HG03064 (cell line): Measurements from ENCODE around the gene DACH1.

Source experiments
- ATAC-seq: cut with Tn5 transposase; IDR thresholded peaks from one replicate; pipeline ENCODE4 v1.9.1; 2021; ENCODE audit warnings: low read depth; ENCODE audit not compliant: unreplicated experiment

The DACH1 gene

DNA sequence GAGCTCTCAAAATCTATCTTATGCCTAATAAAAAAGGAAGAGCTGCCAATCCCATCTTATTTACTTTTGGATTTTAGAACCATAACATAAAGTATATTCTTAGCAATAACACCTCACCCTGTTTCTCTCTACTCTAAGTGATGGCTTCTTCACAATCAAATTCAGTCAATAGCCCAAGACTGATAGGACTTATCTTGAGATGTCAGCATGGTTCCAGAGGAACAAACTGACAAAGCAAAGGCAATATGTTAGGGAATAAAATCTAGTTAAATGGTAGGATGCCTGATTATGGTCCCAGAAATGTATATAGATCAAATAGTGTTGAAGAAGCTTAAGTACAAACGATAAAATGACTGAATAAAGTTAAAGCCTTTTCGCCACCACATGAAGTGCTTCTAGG is 36.3 kb downstream of the DACH1 start:
- no peak for ATAC-seq

DNA sequence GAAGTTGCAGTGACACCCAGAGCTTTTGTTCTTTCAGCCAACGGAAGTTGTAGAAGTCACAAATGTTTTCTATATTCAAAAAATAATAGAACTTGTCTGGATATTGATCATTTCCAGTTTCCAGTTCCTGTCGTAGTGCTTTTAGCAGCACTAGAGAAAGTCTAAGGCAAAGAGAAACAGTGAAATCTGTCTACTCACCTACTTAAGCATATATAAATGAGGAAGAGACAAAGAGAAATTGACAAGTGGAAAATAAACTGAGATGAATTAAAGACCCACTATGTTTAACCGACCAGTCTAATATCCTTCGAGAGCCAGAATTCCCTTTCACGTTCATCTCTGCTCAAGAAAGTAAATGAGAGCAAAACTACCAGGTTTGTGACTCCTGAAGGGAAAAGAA is 36.7 kb downstream of the DACH1 start:
- no peak for ATAC-seq

GRCh38 chr13:71829547-71829946 is 37.5 kb downstream of the DACH1 start:
- ATAC-seq: no peak

- no peak for ATAC-seq
These were observed 38.4 kb downstream of the DACH1 start for GRCh38 chr13:71828564-71828963.

DNA sequence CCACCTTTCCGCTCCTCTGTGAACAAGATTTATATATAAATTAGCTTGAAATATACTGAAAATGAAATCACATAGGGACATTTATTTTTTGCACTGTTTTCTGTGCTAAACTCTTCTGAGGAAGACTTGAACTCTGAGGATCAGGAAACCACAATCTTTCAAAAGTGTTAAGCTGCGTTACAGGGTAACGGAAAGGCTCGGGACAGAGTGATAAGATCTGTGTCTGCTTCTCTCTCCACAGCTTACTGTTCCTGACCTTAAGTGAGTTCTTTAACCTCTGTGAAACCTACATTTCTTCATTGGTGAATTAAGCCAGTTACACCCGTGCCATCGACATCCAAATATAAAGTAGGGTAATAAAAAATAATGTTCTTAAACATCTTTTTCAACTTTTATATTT is 38.9 kb downstream of the DACH1 start:
- ATAC-seq: no peak

DNA sequence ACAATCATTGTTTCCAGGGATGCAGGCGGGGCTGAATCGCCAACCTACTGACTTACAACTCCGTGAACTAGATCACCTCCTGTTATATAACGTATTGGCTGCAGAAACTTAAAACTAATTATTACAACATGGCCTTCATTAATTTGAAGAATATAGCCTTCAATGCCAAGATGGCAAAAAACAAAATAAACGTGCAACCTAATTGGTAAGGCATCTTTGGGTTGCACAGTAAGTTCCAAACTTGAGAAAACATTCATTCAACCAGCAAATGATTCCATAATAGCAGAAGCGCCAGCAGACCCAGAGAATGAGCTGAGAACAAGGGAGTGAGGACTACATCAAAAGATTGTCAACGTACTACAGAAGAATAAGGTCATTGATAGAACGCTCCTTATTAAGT is 39.8 kb downstream of the DACH1 start:
- no peak for ATAC-seq

- no peak for ATAC-seq
These were observed 46.3 kb downstream of the DACH1 start for GRCh38 chr13:71820699-71821098.

DNA sequence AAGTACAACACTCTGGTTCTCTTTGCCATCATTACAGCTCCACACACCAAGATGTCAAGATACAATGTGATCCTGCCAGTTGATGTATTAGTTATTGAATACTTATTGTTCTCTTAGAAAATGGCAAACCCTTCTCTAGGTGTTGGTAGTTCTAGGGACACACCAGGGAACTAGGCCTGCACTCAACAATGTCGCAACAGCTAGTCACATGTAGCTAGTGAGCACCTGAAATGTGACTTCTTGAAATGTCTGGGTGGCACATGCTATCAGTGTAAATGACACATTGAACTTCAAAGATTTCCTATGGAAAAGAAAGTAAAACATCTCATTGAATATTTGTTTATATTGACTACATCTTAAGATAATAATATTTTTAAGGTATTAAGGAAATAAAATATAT is 49.7 kb downstream of the DACH1 start:
- no peak for ATAC-seq

GRCh38 chr13:71814806-71815360 is 52.1 kb downstream of the DACH1 start:
- ATAC-seq: no peak

DNA sequence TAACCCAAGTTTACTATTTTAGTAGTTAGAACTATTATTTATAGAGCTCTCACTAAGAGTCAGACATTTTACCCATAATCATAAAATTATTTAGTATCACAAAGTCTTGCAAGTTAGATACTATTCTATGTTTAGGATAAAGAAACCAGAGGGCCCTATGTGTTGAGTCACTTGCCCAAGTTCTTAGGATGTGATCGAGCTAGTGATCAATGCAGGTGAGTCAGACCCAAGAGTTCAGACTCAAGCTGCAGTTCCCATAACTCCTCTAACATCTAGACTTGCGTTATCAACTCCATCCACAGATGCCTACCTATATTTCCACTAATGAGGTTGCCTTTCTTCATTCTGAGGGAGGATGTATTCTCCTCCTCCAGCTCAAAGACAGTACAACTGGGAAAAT is 53.8 kb downstream of the DACH1 start:
- no peak for ATAC-seq

GRCh38 chr13:71811344-71811743 is 55.7 kb downstream of the DACH1 start:
- ATAC-seq: no peak

- ATAC-seq: no peak
These were observed 58.3 kb downstream of the DACH1 start for GRCh38 chr13:71808708-71809107.

DNA sequence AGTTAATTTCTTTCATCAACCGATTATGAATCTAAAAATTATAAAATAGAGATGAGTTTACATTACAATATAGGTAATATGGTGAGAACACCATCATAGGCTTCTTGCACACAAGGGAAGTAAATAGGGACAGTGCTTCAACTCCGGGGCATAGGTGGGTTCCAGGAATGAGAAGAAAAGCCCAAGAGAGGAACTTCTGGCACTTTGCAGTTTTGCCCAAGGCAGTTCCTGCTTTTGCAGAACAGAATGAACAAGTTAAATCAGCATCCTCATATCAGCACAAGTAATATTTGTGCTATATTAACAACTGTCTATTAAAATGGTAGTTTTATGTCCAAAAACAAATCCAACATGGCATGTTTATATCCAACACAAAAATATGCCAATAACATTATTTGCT is 60.1 kb downstream of the DACH1 start:
- no peak for ATAC-seq

DNA sequence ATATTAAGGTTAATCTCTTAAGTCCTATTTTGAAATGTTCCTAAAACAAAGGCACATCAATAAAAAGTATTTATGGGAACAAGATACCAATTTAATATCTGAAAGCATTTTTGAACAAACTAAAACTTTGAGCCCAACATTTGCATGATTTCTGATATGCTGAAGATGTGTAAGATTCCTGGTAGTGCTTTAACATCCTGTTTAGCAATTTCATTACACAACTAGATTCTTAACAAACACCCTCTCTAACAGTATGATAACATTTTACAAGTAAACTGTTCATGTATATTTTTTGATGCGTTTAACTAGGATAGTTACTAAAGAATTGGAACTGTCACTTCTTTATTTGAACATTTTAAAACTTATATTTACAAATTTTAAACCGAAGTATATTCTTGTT is 63.9 kb downstream of the DACH1 start:
- no peak for ATAC-seq

GRCh38 chr13:71801781-71802180 is 65.2 kb downstream of the DACH1 start:
- ATAC-seq: no peak

DNA sequence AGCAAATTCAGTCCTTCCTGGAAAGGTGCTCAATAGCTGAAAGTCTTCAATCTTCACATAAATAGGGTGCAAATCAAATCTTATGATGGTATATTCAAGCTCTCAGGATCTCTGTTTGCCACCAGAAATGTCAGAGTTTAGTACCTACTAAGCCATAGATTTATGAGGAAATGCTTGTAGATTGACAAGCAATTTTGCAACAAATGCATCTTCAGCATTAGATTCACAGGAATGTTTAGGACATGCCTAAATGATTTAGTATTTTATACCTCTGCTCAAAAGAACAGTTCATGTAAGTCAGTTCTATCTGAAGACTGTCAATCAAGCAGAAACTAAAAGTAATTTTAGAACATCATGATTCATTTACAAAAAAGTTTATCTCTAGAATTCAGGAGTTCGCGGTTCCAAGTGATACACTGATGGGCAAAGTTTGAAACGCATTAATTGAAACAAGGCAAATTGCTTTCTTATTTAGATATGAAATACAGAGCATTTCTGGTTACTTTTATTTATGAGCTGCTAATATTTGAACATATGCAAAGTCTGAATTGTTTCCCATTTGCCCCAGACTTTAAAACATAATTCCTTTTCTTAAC is 65.7 kb downstream of the DACH1 start:
- ATAC-seq: no peak

DNA sequence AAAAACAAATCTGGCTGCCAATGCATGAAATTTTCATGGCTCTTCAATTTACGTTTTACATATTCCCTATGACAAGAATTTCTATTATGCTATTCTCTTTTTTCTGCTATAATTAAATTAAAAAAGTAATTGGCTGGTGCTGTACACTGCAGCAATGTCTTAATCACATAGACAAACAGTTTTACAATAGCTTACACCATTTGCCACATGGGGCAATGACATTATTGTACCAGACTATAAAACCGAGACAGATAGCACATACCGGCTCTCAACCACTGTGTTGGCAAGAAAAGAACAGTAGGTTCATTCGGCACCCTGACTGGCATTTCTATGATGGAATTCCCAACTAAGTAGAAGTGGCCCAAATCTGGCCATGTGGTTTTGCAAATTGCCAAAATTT is 67.7 kb downstream of the DACH1 start:
- ATAC-seq: no peak

DNA sequence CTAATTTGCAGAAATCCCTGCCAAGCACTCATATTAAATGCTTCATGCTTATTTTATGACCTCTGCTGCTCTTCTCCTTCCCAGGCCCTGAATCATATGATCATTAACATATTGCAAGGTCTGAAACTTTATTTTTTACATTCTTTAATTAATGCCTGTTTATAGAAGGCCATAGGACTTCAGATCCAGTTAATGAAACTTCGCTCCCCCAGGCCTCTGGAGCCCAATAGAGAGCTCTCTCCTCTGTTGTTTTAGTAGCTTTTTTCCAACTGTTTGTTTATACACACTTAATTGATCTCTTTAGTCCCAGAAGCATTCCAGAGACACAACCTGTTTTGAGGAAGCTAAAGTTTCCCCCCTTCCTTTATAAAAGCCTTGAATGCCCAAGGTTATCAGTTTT is 68.3 kb downstream of the DACH1 start:
- ATAC-seq: no peak

DNA sequence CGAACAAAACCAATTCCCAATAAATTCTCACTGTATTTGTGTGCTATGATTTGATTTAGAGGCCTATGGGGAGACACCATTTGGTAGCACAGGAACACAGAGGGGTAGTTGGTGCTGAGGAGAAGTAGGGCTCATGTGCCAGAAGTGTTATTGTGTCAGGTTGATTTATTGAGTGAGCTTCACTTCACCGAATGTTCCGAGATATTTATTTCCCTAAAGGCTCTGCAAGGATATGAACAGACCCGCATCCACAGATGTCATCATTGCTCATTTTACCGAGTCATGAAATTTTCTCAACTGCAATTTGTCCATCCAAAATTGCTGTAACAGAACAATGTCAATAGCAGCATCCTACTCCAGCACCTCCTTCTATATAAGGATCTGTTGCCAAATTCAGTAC is 69.5 kb downstream of the DACH1 start:
- no peak for ATAC-seq

- ATAC-seq: no peak
These were observed 77.2 kb downstream of the DACH1 start for GRCh38 chr13:71789693-71790329.

DNA sequence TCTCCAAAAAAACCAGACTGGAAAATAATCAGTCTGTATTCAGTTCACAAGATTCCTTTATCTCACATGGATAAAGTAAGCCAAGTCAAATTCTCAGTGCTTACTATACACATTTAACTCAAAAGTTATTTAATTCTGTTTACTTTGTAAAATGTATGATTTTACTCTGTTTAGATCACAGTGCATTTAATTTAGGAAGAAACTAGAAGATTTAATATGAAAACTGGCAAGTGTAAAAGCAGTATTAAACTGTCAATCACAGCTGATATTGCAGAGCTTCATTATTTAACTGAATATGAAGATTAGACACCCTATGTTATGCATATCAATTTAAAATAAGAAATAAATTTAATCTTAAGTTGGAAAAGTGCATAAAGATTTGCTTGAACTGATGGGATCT is 78.0 kb downstream of the DACH1 start:
- no peak for ATAC-seq

DNA sequence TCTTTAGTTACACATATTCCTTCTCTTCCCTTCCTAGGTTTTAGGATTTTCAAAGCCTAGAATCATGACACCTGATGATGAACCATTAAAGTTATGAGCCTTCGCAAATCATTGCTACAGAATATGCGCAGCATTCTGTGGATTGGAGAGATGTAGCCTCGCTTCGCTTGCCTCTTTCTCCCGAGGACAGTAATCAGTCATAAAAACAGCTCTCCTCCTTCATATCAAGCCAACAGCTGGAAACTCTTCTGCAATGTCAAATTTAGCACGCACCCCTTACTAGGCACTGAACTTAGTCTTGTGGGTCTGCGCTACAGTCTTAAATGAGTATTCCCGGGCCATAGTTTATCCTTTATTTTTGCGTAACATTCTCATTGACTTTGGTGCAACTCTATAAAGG is 79.6 kb downstream of the DACH1 start:
- ATAC-seq: no peak

DNA sequence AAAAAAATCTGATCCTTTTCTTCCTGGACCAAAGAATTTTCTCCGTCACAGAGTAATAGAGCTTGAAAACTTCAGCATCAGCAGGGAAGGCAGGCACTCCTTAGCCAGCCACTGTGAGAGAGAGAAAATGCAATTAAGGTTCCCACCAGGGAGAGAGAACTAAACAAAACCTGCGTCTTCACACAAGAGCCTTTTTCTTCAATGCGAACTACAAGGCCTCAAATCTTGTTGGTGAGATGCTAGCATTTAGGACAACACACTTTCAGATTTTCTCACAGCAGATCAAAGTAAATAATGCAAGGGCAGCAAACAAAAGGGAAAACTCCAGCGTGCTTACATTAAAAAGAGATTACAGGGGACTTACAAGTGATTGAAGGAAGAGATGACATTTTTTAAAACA is 80.1 kb downstream of the DACH1 start:
- ATAC-seq: no peak
